Heart right ventricle (tissue), 16 donors: ENCODE measurements around the gene NT5C3A. TPM values are rescaled to one million over a fixed set of nuclear protein-coding genes. Genes with fewer than 3 reads are reported as not detected.
"Not testable (repeated sequence)": the region's sequence is repeated elsewhere in the genome, so short reads cannot be mapped to it uniquely, and the experiment has no call there.

Experiments
- ATAC-seq, 8 donors: fragments of 200-7000 bp; cut with Tn5 transposase; one replicate each; pipeline ENCODE4 v1.9.1; 2020; ENCODE audit warnings: mild to moderate bottlenecking in 8 of 8, moderate library complexity in 8 of 8, moderate number of reproducible peaks in 1 of 8
- DNase-seq, 2 donors: peaks; one replicate each; pipeline ENCODE4 v3.0.0-alpha.2; 2020
- H3K27ac ChIP-seq, 10 donors: fragments of 200-600 bp; sonication (generic) in 2 of 10; one replicate each; pipeline versions ENCODE4 v1.5.0 to v1.8.0; 2020 to 2022; ENCODE audit warnings: mild to moderate bottlenecking in 3 of 10
- H3K27me3 ChIP-seq, 7 donors: fragments of 200-600 bp; one replicate each; pipeline ENCODE4 v1.8.0; 2021 to 2022; ENCODE audit warnings: mild to moderate bottlenecking in 2 of 7
- H3K36me3 ChIP-seq, 9 donors: fragments of 200-600 bp; sonication (generic) in 1 of 9; one replicate each; pipeline versions ENCODE4 v1.5.0 to v1.8.0; 2020 to 2022; ENCODE audit warnings: mild to moderate bottlenecking in 2 of 9
- H3K4me1 ChIP-seq, 9 donors: fragments of 200-600 bp; sonication (generic) in 1 of 9; one replicate each; pipeline versions ENCODE4 v1.5.0 to v1.8.0; 2020 to 2022; ENCODE audit warnings: mild to moderate bottlenecking in 4 of 9
- H3K4me3 ChIP-seq, 10 donors: fragments of 200-600 bp; sonication (generic) in 2 of 10; one replicate each; pipeline versions ENCODE4 v1.5.0 to v1.8.0; 2020 to 2022; ENCODE audit warnings: mild to moderate bottlenecking in 7 of 10, moderate library complexity in 2 of 10
- H3K9me3 ChIP-seq, 11 donors: fragments of 200-600 bp in 10 of 11; sonication (generic) in 2 of 11; one replicate each; pipeline versions ENCODE4 v1.5.0 to v1.8.0; 2013 to 2022; ENCODE audit warnings: mild to moderate bottlenecking in 2 of 11, control low read depth in 1 of 11, moderate library complexity in 1 of 11
- WGBS, 2 donors: extraction: QIAGEN DNeasy Blood & Tissue Kit; methylation state at CpG; one replicate each; pipeline ENCODE4 v1.1.7; 2013; ENCODE audit warnings: inconsistent platforms in 1 of 2; 5-methylcytosine and 5-hydroxymethylcytosine counted together
- intact Hi-C, 10 donors: fragments of 100-400 bp; cut with DNase I; formaldehyde crosslinking; loops; one replicate each; pipeline versions ENCODE4 v1.11.1 to v1.14.2; 2022
- polyA plus RNA-seq, 2 donors: library from polyadenylated mRNA; stranded (reverse); fragments of 200-250 nt; gene quantifications; one replicate each; pipeline ENCODE4 v1.2.3, GENCODE V29; 2013
- total RNA-seq, 10 donors: library from RNA; stranded (reverse); fragmentation: NEBNext Ultra II Directional in 3 of 10; extraction: Animal tissue kit (Norgen Biotek cat#: 25700) in 3 of 10; gene quantifications; one replicate each; pipeline versions ENCODE4 v1.2.1 to v1.2.4, GENCODE V29; 2021 to 2023
- TF ChIP-seq, protein P1 (sequence below), 9 donors: fragments of 200-600 bp; sonication (generic) in 2 of 9; IDR thresholded peaks; one replicate each; pipeline versions ENCODE4 v1.5.0 to v1.8.0; 2021 to 2022; ENCODE audit warnings: antibody characterized with exemption in 9 of 9, mild to moderate bottlenecking in 5 of 9, moderate library complexity in 1 of 9
- donor health status: Arrhythmogenic right ventricular cardiomyopathy.
- donor health status: ischemic (EF 13 %, LVEDD 7.1; RV severe dilation, severe dysfunction).
- donor health status: healthy with polysubstance abuse.
- donor health status: DM: no; HTN: yes; CAD: no.
- donor health status: DM: no; HTN: no; CAD: no.
- donor health status: ischemic (EF 25% LVEDD 6.9; RV normal size, moderate dysfunction).
- donor health status: ischemic (EF 25% LVEDD 5.7; RV mildly dilated, moderate dysfunction).
- donor health status: healthy.
- donor health status: DM: yes; HTN: yes; CAD: no.
- donor health status: Ischemic cardiomyopathy.
- donor health status: ischemic (EF 35%, LVEDD 5.7; RV mildly dilated, moderate dysfunction).
- donor health status: nonischemic (EF 11% LVEDD 7.7; RV severe dilation, severe dysfunction).
- donor health status: DM: yes; HTN: yes; CAD: no.
- donor health status: PGD.
- donor health status: ischemic (EF 29% LVEDD 5.4; RV normal size, mild dysfunction).
- donor health status: nonischemic (EF 23%, LVEDD 6.1; RV moderate dilation, normal function).

NT5C3A gene
- total and polyA plus RNA-seq, 12 donors = 11.6 to 32.6 (median 18.9) TPM

- H3K9me3 ChIP-seq, H3K27me3 ChIP-seq: not testable (repeated sequence)
- TF ChIP-seq, protein P1, sequence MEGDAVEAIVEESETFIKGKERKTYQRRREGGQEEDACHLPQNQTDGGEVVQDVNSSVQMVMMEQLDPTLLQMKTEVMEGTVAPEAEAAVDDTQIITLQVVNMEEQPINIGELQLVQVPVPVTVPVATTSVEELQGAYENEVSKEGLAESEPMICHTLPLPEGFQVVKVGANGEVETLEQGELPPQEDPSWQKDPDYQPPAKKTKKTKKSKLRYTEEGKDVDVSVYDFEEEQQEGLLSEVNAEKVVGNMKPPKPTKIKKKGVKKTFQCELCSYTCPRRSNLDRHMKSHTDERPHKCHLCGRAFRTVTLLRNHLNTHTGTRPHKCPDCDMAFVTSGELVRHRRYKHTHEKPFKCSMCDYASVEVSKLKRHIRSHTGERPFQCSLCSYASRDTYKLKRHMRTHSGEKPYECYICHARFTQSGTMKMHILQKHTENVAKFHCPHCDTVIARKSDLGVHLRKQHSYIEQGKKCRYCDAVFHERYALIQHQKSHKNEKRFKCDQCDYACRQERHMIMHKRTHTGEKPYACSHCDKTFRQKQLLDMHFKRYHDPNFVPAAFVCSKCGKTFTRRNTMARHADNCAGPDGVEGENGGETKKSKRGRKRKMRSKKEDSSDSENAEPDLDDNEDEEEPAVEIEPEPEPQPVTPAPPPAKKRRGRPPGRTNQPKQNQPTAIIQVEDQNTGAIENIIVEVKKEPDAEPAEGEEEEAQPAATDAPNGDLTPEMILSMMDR (IDR thresholded peaks at IDR 0.05) = peak in 1 of 9 donors; percentile 22
- Histone ChIP-seq H3K4me1 (peaks cover 3 to 30% (median 20%) of the 10 kb centered on the region in 9 donors), H3K4me3 (peak overlapping the region in 8 of 10 donors; percentile 1 to 37 (median 24)), H3K27ac (peak overlapping the region in 9 of 10 donors; percentile 70 to 89 (median 77)), H3K36me3 (peaks cover 0 to 30% (median 0%) of the 10 kb centered on the region in 9 donors)
- intact Hi-C loops = loop anchor here in 1 of 10 donors (2.0 kb wide), 1 partner anchor 40 kb away; no protein-coding TSS in a partner anchor
- ATAC-seq = peak; percentile 84 to 96 (median 92)
- 14 to 16% methylated on average over 14 of the region's 14 CpGs for WGBS, 2 donors
- DNase-seq = peak; percentile 32 to 71
These were observed 64.0 kb downstream of the NT5C3A start for GRCh38 chr7:32998361-32999171.

DNA sequence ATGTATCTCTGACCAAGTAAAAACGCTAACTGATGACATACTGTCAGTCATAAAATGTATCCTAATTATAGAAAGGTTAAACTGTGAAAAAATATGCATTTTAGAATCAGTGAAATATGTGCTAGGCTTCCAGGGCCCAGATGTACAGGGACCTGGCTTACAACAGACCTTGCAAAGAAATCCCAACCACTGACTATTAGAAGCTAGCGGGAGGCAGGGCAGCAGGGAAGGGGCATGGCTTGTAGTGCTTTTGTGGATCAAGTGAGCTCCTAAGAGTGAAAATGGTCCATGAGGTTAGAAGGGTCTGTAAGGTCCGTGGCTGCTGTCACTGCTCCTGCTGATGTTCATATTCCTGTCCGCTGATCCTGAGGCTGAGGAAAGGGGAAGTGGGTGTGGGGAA, 64.6 kb downstream of the NT5C3A start:
- peak in 1 of 8 donors; percentile 17 for ATAC-seq
- H3K4me3 ChIP-seq = peak overlapping the region in 5 of 10 donors; percentile 23 to 37 (median 34)
- intact Hi-C loops = loop anchor here in 1 of 10 donors (2.0 kb wide), 1 partner anchor 39 kb away; no protein-coding TSS in a partner anchor
- not testable (repeated sequence) for DNase-seq, H3K27me3 ChIP-seq, H3K9me3 ChIP-seq
- 32 to 43% methylated on average over 3 of the region's 4 CpGs for WGBS, 2 donors
- H3K36me3 ChIP-seq = peaks cover 0 to 29% (median 0%) of the 10 kb centered on the region in 9 donors
- H3K4me1 ChIP-seq = peaks cover 3 to 30% (median 20%) of the 10 kb centered on the region in 9 donors
- H3K27ac ChIP-seq = peak overlapping the region in 9 of 10 donors; percentile 28 to 89 (median 77)

- intact Hi-C loops, H3K27me3 ChIP-seq, H3K4me3 ChIP-seq, H3K9me3 ChIP-seq, DNase-seq: not testable (repeated sequence)
- peak in 4 of 8 donors; percentile 6 to 31 (median 17) for ATAC-seq
- 64 to 67% methylated on average over 6 of the region's 6 CpGs for WGBS, 2 donors
- peak overlapping the region in 2 of 10 donors; percentile 16 to 67 for H3K27ac ChIP-seq
- H3K4me1 ChIP-seq = peaks cover 0 to 22% (median 6%) of the 10 kb centered on the region in 9 donors
- peaks cover 0 to 39% (median 12%) of the 10 kb centered on the region in 9 donors for H3K36me3 ChIP-seq
These were observed 69.8 kb downstream of the NT5C3A start for GRCh38 chr7:32992750-32993149.

GRCh38 chr7:32991975-32992700, 70.4 kb downstream of the NT5C3A start:
- Histone ChIP-seq H3K27ac (peak overlapping the region in 2 of 10 donors; percentile 16 to 67), H3K36me3 (peaks cover 0 to 42% (median 12%) of the 10 kb centered on the region in 9 donors), H3K4me1 (peaks cover 0 to 17% (median 3%) of the 10 kb centered on the region in 9 donors)
- H3K9me3 ChIP-seq, H3K4me3 ChIP-seq, DNase-seq, intact Hi-C loops, H3K27me3 ChIP-seq: not testable (repeated sequence)
- 58 to 63% methylated on average over 9 of the region's 9 CpGs for WGBS, 2 donors
- peak in 6 of 8 donors; percentile 10 to 54 (median 42) for ATAC-seq

DNA sequence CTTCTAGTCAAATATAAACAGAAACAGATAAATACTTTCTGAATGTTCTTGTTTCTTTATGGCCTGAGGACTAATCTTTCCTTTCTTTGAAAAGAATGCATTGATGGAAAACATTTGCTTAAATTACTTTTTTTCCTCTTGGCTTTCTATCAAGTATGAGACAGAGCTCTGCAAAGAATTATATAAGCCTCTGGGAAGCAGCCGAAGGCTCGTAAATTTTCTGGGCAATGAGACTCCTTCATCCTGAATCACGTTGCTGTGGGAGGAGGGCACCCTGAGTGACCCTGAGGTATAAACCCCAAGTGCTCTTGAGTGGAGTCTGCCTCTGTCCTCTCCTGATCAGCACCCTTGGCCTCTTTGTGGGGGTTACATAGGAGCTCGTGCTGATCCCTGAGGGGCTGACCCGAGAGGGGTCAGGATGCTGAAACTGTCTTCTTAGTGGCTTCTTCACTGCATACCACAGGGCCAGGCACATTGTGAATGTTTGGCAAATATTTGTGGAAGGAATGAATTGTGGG, 71.4 kb downstream of the NT5C3A start:
- H3K4me3 ChIP-seq, H3K9me3 ChIP-seq, intact Hi-C loops, H3K27me3 ChIP-seq, DNase-seq: not testable (repeated sequence)
- H3K36me3 ChIP-seq = peaks cover 0 to 50% (median 12%) of the 10 kb centered on the region in 9 donors
- peak overlapping the region in 3 of 10 donors; percentile 35 to 62 (median 48) for H3K27ac ChIP-seq
- ATAC-seq = peak in 4 of 8 donors; percentile 24 to 54 (median 28)
- peaks cover 0 to 17% (median 3%) of the 10 kb centered on the region in 9 donors for H3K4me1 ChIP-seq
- WGBS, 2 donors = 62 to 70% methylated on average over 2 to 3 of the region's 5 CpGs

GRCh38 chr7:32988148-32988547, 74.4 kb downstream of the NT5C3A start:
- H3K4me3 ChIP-seq, DNase-seq, H3K27ac ChIP-seq, H3K27me3 ChIP-seq, intact Hi-C loops, ATAC-seq, H3K9me3 ChIP-seq: not testable (repeated sequence)
- peaks cover 0 to 22% (median 3%) of the 10 kb centered on the region in 9 donors for H3K4me1 ChIP-seq
- peaks cover 0 to 74% (median 12%) of the 10 kb centered on the region in 9 donors for H3K36me3 ChIP-seq
- WGBS, 2 donors = 88% methylated on average over 5 to 7 of the region's 8 CpGs

DNA sequence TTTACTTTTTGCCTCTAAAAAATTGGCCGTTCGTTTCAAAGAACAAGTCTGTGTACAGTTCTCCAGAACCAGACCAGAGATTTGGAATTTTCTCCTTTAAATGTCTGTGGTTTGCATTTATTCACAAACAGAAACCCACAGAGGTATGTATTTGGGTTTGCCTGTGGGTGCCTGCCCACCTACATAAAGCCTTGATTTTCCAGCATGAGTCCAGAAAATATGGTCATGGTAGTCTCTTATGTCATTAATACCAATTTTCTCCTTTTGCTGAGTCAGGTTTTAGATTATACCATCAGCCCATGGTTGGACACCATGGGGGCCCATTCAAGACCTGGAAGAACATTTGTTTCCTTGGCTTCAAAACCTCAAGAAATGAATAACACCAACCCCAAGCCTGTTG, 82.7 kb downstream of the NT5C3A start:
- H3K27me3 ChIP-seq, ATAC-seq, DNase-seq, intact Hi-C loops, H3K4me1 ChIP-seq, H3K4me3 ChIP-seq, H3K27ac ChIP-seq, H3K9me3 ChIP-seq: not testable (repeated sequence)
- no CpG with 5 or more reads among the region's 2 CpGs for WGBS, 2 donors
- peaks cover 0 to 90% (median 12%) of the 10 kb centered on the region in 9 donors for H3K36me3 ChIP-seq

GRCh38 chr7:32979246-32979645, 83.3 kb downstream of the NT5C3A start:
- H3K27me3 ChIP-seq, intact Hi-C loops, H3K4me3 ChIP-seq, H3K9me3 ChIP-seq, DNase-seq, H3K4me1 ChIP-seq, H3K27ac ChIP-seq: not testable (repeated sequence)
- WGBS, 2 donors = 89 to 92% methylated on average over 6 of the region's 6 CpGs
- H3K36me3 ChIP-seq = peaks cover 0 to 87% (median 12%) of the 10 kb centered on the region in 9 donors
- ATAC-seq = peak in 1 of 8 donors; percentile 57

DNA sequence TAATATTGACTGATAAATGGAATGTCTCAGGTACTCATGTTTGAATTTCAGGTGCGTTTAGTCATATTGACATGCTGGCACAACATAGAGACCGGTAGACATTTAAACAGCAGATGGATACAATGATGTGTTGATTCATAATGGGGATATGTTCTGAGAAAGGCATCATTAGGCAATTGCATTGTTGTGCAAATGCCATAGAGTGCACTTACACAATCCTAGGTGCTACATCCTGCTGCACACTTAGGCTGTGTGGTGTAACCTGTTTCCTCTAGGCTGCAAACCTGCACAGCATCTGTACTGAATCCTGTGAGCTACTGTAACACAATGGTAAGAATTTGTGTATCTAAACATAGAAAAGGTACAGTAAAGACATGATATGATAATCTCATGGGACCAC, 85.4 kb downstream of the NT5C3A start:
- DNase-seq, intact Hi-C loops, H3K27me3 ChIP-seq, H3K27ac ChIP-seq, H3K4me1 ChIP-seq, ATAC-seq, H3K4me3 ChIP-seq, H3K9me3 ChIP-seq: not testable (repeated sequence)
- H3K36me3 ChIP-seq = peaks cover 0 to 70% (median 12%) of the 10 kb centered on the region in 9 donors
- WGBS, 2 donors = 94 to 100% methylated on average over 2 of the region's 2 CpGs
